ENCODE results near the gene ZNF761. TPM values are rescaled to one million over a fixed set of nuclear protein-coding genes. Genes with fewer than 3 reads are reported as not detected.
"Not testable (repeated sequence)": the region's sequence is repeated elsewhere in the genome, so short reads cannot be mapped to it uniquely, and the experiment has no call there.

The ZNF761 gene
- total RNA-seq, 4 donors from 2014 or later = 6.4 to 16.1 (median 9.6) TPM

GRCh38 chr19:53394522-53394973 is 37.2 kb upstream of the ZNF761 start:
- H3K9me3 ChIP-seq = no peaks in the 10 kb centered on the region
- peak; percentile 67 to 79 for DNase-seq (ENCODE audit: low spot score in 2 of 2)
- TF ChIP-seq POLR2A (IDR thresholded peaks at IDR 0.05) (no peak), POLR2AphosphoS5 (IDR thresholded peaks at IDR 0.05) (no peak), EP300 (IDR thresholded peaks at IDR 0.05) (no peak), CTCF (IDR thresholded peaks at IDR 0.05) (no peak)
- peak overlapping the region; percentile 86 for H3K4me3 ChIP-seq
- H3K27me3 ChIP-seq = no peaks in the 10 kb centered on the region
- peak overlapping the region; percentile 88 for H3K27ac ChIP-seq
- peaks cover 10% of the 10 kb centered on the region for H3K36me3 ChIP-seq
- WGBS = 15% methylated on average over 18 of the region's 18 CpGs
- peaks cover 29% of the 10 kb centered on the region for H3K4me1 ChIP-seq

GRCh38 chr19:53394974-53395839 is 36.6 kb upstream of the ZNF761 start, which contains the start of gene ZNF765:
TSS of gene ZNF765 (plus strand) at chr19:53395149. CDS start at chr19:53398016, 2,867 bp downstream.
- H3K36me3 ChIP-seq = peaks cover 17% of the 10 kb centered on the region
- WGBS = under 1% methylated on average over 37 of the region's 58 CpGs

GRCh38 chr19:53395840-53396524 is 35.8 kb upstream of the ZNF761 start:
- Histone ChIP-seq H3K4me3 (peak overlapping the region; percentile 86), H3K4me1 (peaks cover 29% of the 10 kb centered on the region), H3K27ac (peak overlapping the region; percentile 88), H3K36me3 (peaks cover 25% of the 10 kb centered on the region)
- WGBS = 6% methylated on average over 9 of the region's 9 CpGs
- DNase-seq (ENCODE audit: low spot score in 2 of 2); H3K27me3 ChIP-seq; H3K9me3 ChIP-seq: not testable (repeated sequence)

More at GRCh38 chr19:53394974-53395839, 36.6 kb upstream of the ZNF761 start, which contains the start of gene ZNF765:
- Histone ChIP-seq H3K9me3 (no peaks in the 10 kb centered on the region), H3K27me3 (no peaks in the 10 kb centered on the region), H3K4me3 (peak within 1 kb of the TSS; percentile 86), H3K27ac (peak within 1 kb of the TSS; percentile 88), H3K4me1 (peaks cover 29% of the 10 kb centered on the region)
- TF ChIP-seq EP300 (IDR thresholded peaks at IDR 0.05) = no peak
- TF ChIP-seq CTCF (IDR thresholded peaks at IDR 0.05) = peak; percentile 22 to 62
- peak in 1 of 2 donors; percentile 58 for TF ChIP-seq POLR2A (IDR thresholded peaks at IDR 0.05)
- peak in 1 of 3 donors; percentile 54 for TF ChIP-seq POLR2AphosphoS5 (IDR thresholded peaks at IDR 0.05)
- peak; percentile 97 to 98 for DNase-seq (ENCODE audit: low spot score in 2 of 2)

- no peak for DNase-seq (ENCODE audit: low spot score in 2 of 2)
- H3K4me1 ChIP-seq = peaks cover 29% of the 10 kb centered on the region
- H3K9me3 ChIP-seq = no peaks in the 10 kb centered on the region
- H3K4me3 ChIP-seq = no peak overlapping the region
- H3K27ac ChIP-seq = no peak overlapping the region
- H3K36me3 ChIP-seq = peaks cover 30% of the 10 kb centered on the region
- no peak for TF ChIP-seq CTCF (IDR thresholded peaks at IDR 0.05)
- no peak for TF ChIP-seq POLR2AphosphoS5 (IDR thresholded peaks at IDR 0.05)
- TF ChIP-seq EP300 (IDR thresholded peaks at IDR 0.05) = no peak
- no peak for TF ChIP-seq POLR2A (IDR thresholded peaks at IDR 0.05)
- H3K27me3 ChIP-seq = no peaks in the 10 kb centered on the region
- 14% methylated on average over 1 of the region's 1 CpG for WGBS
Measured at GRCh38 chr19:53396525-53396868, 35.3 kb upstream of the ZNF761 start.

GRCh38 chr19:53397918-53398317 is 33.9 kb upstream of the ZNF761 start:
- not testable (repeated sequence) for H3K27me3 ChIP-seq; H3K9me3 ChIP-seq; H3K27ac ChIP-seq; DNase-seq (ENCODE audit: low spot score in 2 of 2); H3K4me3 ChIP-seq
- WGBS = 82% methylated on average over 1 of the region's 1 CpG
- peaks cover 43% of the 10 kb centered on the region for H3K36me3 ChIP-seq
- peaks cover 29% of the 10 kb centered on the region for H3K4me1 ChIP-seq
